GM21717 (cell line): Measurements from ENCODE around the gene ACP4.
"Not testable (repeated sequence)": the region's sequence is repeated elsewhere in the genome, so short reads cannot be mapped to it uniquely, and the experiment has no call there.

ENCODE experiments used
- ATAC-seq: cut with Tn5 transposase; IDR thresholded peaks from one replicate; pipeline ENCODE4 v1.9.1; 2021; ENCODE audit warnings: mild to moderate bottlenecking, moderate library complexity; ENCODE audit not compliant: unreplicated experiment

The ACP4 gene

GRCh38 chr19:50796634-50797428 lies 6.6 kb downstream of the ACP4 start:
- no peak for ATAC-seq

DNA sequence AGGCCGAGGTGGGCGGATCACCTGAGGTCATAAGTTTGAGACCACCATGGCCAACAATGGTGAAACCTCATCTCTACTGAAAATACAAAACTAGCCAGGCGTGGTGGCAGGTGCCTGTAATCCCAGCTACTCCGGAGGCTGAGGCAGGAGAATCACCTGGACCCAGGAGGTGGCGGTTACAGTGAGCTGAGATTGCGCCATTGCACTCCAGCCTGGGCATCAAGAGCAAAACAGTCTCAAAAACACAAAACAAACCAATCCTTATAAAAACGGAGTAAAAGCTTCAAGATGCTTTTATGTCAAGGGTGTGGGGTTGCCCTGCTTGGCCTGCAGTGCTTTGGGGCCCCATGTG lies 7.2 kb downstream of the ACP4 start:
- no peak for ATAC-seq

GRCh38 chr19:50797781-50798658 lies 7.8 kb downstream of the ACP4 start:
- ATAC-seq: no peak

DNA sequence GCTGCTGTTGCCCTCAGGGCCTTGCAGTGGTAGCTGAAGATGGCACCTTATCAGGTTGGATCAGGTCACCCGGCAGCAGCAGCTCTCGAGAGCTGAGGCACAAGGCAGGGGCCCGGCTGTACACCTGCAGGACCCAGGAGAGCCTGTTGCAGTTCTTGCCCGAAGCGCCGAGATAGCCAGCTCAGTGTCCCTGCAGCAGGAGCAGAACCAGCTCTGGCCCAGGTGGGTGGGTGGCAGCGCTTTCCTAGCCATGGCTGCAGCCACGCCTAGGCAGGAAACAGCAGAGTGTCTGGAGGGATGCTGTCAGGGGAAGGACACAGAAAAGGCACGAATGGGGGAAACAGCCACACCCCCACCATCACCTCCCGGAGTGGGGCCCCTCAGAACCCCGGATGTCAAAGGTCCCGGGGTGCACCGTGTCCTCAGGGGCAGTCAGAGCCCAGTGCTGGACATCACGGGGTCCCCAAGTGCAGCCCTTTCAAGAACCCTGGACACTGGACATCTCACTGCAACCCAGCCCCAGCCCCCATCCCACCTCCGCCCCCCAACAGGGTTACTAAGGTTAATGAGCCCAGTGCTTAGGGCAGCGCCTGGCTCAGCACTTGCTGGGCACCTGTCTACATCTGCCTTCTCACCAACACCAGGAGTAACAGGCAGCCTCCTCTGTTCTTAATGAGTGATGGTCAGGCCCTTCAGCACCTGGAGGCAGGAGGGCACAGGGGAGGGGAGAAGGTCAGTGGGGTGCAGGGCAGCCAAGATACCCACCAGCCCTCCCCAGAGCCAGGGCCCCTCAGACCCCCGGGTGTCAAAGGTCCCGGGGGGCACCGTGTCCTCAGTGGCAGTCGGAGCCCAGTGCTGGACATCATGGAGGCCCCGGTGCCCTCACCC lies 8.7 kb downstream of the ACP4 start:
- ATAC-seq: no peak

DNA sequence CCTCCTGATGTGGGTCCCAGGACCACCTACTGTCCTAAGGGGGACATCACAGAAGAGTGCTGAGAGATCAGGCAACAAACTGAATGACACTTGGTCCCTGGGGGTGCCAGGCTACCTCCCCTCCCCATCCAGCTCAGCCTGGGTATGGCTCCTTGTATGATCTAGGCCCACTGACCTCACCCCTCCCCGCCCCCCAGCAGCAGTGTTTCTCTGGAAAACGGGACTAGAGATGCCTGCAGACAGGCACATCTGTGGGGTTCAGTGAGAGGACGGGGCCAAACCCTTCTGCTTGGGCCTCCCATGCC lies 9.3 kb downstream of the ACP4 start:
- ATAC-seq: no peak

GRCh38 chr19:50801107-50801506 lies 10.9 kb downstream of the ACP4 start:
- no peak for ATAC-seq

DNA sequence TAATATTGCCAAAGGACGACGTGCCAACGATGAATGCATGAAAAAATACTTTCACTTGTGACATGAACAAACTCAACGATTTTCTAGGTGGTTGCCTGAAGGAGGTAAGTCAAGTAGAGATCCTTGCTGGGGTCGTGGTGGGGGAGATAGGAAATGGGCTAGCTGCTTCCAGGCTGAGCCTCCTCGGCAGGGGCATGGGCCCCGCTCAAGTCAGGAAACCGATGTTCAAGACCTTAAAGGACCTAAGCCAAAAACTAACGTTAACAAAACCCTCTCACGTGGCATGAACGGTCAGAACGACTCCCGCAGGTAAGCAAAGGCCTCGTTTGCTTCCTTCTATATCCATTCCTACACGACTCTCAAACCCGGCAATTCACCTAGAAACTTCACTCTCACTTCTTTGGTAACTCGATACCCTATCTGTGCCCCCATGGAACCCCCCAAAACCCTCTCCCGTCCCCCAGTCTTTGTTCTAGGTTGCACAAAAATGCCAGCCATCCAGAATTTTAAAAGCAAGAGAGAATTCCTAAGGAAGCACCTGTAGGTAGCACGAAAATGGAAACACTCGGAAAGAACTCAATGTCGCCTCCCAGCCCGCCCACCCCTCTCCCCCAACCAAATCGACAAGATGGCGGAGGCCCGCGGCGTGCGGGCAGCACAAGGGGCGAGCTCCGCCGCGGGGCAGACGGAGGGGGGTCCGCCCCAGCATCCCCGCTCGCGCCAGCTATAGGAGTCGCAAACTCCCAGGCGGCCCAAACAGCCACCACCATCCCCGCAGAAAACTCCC lies 13.6 kb downstream of the ACP4 start:
- no peak for ATAC-seq

DNA sequence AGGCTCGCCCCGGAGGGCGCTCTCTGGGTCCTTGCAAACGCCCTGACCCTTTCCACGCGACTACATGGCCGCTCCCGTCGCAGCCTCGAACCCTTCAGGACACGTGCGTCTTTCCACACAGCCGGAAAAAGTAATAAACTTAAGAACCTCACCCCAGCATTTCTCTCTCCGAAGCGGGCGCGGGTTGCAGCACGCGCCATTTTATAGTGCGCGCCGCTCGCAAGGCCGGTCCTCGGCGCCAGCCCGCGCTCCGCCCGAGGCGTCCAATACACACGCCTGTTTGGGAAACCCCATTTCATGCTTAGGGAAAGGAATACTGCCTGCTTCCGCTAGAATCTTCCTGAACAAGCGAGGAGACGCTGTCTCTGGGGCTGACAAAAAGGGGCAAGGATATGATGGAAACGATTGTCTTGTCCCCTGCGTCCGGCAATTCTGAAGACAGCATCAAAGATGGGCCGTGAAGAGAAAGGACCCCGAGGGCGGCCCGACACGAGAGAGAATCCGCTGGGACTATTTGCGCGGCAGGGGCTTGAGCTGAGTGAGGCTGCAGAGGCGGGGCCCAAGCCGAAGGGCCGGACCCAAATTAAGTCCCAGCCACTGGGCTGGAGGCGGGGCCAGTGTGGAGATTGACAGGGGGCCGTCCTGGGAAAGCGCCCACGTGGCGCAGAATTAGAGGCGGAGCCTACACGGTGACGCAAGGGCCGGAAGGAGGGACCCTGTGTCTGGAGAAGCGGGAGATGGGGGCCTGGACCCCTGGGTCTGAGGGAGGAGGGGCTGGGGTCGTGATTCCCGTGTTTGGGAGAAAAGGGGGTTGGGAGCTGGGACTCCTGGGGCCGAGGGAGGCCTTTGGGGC lies 14.4 kb downstream of the ACP4 start:
- peak; percentile 82 for ATAC-seq

DNA sequence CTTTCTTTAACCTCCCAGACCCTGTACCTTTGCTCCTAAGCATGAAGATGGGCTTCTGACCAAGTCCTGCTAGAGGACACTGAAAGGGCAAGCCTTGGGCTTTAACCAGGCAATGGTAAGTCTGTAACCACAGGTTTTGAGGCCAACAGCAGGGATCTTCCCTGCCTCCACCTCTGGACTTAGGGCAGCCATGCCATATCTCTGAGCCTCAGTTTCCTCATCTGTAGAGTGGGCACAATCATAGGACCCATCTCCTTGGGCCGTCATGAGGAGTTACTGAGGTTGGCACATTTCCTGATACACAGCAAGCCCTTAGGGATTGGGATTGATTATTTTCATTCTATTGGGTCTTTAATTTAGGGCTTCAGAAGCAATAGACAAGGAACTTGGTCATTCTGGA lies 18.6 kb downstream of the ACP4 start:
- no peak for ATAC-seq

- ATAC-seq: not testable (repeated sequence)
Measured at GRCh38 chr19:50811622-50812238, 21.5 kb downstream of the ACP4 start.

DNA sequence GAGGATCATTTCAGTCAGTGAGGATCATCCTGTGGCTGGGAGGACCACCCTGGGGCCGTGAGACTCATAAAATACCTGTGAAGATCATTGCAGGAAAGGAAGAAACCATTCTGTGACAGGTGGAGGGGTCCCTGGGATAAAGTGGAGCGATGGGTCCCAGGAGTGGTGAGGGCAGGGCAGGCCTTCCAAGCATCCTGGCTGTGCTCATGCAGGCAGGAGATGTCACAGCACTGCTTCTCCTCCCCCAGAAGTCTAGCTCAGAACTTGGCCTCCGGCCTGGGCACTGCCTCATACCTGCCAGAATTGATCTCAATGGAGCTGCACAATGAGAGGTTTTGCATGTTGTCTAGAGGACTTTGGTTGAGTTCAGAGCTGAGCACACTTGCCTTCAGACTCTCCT lies 22.3 kb downstream of the ACP4 start:
- ATAC-seq: no peak

- no peak for ATAC-seq
Measured at GRCh38 chr19:50814883-50815282, 24.7 kb downstream of the ACP4 start.

GRCh38 chr19:50815439-50815838 lies 25.2 kb downstream of the ACP4 start:
- ATAC-seq: no peak

- peak; percentile 49 for ATAC-seq
Measured at GRCh38 chr19:50817941-50818858, 28.0 kb downstream of the ACP4 start.

DNA sequence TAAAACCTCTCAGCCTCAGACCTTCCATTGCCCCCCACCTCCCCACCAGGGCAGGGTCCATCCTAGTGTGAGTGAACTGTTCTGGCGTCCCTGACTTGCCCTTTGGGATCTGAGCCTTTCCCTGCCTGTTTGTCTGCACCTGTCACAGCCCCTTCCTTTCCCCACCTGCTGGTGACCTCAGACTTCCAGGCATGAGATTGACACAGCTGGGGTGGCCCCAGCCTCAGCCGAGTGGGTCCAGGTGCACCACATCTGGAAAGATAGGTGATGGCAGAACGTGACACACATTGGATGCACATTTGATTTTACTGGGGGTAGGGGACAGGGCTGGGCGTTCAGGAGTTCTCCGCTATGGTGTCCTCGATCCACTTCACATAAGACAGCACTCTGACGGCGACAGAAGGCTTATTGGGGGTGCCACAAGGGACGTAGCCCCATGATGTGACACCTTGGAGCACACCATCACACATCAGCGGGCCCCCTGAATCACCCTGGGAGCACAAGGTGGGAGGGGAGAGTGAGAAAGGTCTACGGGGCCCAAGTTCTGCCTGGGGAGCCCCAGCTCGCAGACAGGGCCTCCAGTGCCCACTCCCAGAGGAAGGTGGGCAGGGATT lies 28.8 kb downstream of the ACP4 start:
- no peak for ATAC-seq

DNA sequence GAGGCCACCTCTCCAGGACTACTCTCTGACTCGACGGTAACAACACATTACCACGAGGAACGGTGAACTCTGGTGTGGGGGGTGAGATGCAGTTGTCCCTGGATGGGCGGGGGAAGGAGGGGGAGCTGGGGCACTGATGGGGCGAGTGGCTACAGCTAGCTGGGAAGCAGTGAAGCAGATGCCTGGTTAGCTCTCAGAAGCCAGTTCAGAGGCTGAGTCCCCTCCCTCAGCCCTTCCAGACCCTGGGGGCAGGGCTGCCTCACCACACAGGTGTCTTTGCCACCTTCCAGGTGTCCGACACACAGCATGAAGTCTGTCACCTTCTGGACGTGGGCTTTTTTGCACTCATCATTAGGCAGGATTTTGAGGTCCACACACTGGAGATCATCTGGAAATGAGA lies 29.4 kb downstream of the ACP4 start:
- ATAC-seq: no peak

GRCh38 chr19:50820086-50820485 lies 29.9 kb downstream of the ACP4 start:
- no peak for ATAC-seq
